Activated CD4-positive, alpha-beta T cell treated with anti-CD3 and anti-CD28 coated beads, Interleukin-2, amount 50 U/mL, for 4 hours (primary cell): ENCODE measurements around the gene LRRN2.
"Not testable (repeated sequence)": the region's sequence is repeated elsewhere in the genome, so short reads cannot be mapped to it uniquely, and the experiment has no call there.

Experiments
- DNase-seq, 2 experiments: peaks; one replicate each; pipeline ENCODE4 v3.0.0-alpha.2; 2020

The LRRN2 gene

GRCh38 chr1:204571631-204572030, 113.9 kb downstream of the LRRN2 start:
- DNase-seq = no peak

- no peak for DNase-seq
Measured at GRCh38 chr1:204571128-204571527, 114.4 kb downstream of the LRRN2 start.

- not testable (repeated sequence) for DNase-seq
Measured at GRCh38 chr1:204570021-204570420, 115.5 kb downstream of the LRRN2 start.

GRCh38 chr1:204569478-204569877, 116.1 kb downstream of the LRRN2 start:
- no peak for DNase-seq

- DNase-seq = no peak
Measured at GRCh38 chr1:204568576-204569315, 116.8 kb downstream of the LRRN2 start.
